OCI-LY7 (cell line): Measurements from ENCODE around the gene ABO.

ENCODE experiments used
- EZH2phosphoT487 ChIP-seq: fragments of 200-600 bp; sonication (generic); IDR thresholded peaks from 2 replicates; pipeline ENCODE4 v1.6.1; 2018; ENCODE audit warnings: low read depth, borderline replicate concordance, mild to moderate bottlenecking, mixed run types, antibody characterized with exemption, low read length, moderate library complexity, mixed read lengths
- TF ChIP-seq, protein P1 (sequence below): fragments of 200-600 bp; sonication (generic); conservative IDR thresholded peaks from 2 replicates; pipeline ENCODE4 v1.5.1; 2014; ENCODE audit warnings: mild to moderate bottlenecking, antibody characterized with exemption, low read length, moderate library complexity, mixed read lengths

- TF ChIP-seq, protein P1, sequence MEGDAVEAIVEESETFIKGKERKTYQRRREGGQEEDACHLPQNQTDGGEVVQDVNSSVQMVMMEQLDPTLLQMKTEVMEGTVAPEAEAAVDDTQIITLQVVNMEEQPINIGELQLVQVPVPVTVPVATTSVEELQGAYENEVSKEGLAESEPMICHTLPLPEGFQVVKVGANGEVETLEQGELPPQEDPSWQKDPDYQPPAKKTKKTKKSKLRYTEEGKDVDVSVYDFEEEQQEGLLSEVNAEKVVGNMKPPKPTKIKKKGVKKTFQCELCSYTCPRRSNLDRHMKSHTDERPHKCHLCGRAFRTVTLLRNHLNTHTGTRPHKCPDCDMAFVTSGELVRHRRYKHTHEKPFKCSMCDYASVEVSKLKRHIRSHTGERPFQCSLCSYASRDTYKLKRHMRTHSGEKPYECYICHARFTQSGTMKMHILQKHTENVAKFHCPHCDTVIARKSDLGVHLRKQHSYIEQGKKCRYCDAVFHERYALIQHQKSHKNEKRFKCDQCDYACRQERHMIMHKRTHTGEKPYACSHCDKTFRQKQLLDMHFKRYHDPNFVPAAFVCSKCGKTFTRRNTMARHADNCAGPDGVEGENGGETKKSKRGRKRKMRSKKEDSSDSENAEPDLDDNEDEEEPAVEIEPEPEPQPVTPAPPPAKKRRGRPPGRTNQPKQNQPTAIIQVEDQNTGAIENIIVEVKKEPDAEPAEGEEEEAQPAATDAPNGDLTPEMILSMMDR: no peak
- no peak for TF ChIP-seq EZH2phosphoT487
Observed at GRCh38 chr9:133226219-133227171, 48.5 kb downstream of the ABO start.
